ENCODE measurements around the gene ST8SIA6. TPM values are rescaled to one million over a fixed set of nuclear protein-coding genes. Genes with fewer than 3 reads are reported as not detected.

Gene ST8SIA6
- total and polyA plus RNA-seq, 9 of the 15 experiments (the other 6 are each of a cell fraction or from before 2014, with no cell fraction given): 0.69 to 6.7 (median 5.0) TPM

DNA sequence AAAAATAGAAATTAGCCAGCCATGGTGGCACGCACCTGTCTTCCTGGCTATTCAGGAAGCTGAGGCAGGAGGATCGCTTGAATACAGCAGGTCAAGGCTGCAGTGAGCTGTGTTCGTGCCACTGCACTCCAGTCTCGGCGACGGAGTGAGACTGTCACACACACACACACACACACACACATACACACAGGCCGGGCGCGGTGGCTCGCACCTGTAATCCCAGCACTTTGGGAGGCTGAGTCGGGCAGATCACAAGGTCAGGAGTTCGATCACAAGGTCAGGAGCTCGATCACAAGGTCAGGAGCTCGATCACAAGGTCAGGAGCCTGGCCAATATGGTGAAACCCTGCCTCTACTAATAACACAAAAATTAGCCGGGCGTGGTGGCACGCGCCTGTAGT lies 68.4 kb downstream of the ST8SIA6 start (continued):
- TF ChIP-seq, protein P1, sequence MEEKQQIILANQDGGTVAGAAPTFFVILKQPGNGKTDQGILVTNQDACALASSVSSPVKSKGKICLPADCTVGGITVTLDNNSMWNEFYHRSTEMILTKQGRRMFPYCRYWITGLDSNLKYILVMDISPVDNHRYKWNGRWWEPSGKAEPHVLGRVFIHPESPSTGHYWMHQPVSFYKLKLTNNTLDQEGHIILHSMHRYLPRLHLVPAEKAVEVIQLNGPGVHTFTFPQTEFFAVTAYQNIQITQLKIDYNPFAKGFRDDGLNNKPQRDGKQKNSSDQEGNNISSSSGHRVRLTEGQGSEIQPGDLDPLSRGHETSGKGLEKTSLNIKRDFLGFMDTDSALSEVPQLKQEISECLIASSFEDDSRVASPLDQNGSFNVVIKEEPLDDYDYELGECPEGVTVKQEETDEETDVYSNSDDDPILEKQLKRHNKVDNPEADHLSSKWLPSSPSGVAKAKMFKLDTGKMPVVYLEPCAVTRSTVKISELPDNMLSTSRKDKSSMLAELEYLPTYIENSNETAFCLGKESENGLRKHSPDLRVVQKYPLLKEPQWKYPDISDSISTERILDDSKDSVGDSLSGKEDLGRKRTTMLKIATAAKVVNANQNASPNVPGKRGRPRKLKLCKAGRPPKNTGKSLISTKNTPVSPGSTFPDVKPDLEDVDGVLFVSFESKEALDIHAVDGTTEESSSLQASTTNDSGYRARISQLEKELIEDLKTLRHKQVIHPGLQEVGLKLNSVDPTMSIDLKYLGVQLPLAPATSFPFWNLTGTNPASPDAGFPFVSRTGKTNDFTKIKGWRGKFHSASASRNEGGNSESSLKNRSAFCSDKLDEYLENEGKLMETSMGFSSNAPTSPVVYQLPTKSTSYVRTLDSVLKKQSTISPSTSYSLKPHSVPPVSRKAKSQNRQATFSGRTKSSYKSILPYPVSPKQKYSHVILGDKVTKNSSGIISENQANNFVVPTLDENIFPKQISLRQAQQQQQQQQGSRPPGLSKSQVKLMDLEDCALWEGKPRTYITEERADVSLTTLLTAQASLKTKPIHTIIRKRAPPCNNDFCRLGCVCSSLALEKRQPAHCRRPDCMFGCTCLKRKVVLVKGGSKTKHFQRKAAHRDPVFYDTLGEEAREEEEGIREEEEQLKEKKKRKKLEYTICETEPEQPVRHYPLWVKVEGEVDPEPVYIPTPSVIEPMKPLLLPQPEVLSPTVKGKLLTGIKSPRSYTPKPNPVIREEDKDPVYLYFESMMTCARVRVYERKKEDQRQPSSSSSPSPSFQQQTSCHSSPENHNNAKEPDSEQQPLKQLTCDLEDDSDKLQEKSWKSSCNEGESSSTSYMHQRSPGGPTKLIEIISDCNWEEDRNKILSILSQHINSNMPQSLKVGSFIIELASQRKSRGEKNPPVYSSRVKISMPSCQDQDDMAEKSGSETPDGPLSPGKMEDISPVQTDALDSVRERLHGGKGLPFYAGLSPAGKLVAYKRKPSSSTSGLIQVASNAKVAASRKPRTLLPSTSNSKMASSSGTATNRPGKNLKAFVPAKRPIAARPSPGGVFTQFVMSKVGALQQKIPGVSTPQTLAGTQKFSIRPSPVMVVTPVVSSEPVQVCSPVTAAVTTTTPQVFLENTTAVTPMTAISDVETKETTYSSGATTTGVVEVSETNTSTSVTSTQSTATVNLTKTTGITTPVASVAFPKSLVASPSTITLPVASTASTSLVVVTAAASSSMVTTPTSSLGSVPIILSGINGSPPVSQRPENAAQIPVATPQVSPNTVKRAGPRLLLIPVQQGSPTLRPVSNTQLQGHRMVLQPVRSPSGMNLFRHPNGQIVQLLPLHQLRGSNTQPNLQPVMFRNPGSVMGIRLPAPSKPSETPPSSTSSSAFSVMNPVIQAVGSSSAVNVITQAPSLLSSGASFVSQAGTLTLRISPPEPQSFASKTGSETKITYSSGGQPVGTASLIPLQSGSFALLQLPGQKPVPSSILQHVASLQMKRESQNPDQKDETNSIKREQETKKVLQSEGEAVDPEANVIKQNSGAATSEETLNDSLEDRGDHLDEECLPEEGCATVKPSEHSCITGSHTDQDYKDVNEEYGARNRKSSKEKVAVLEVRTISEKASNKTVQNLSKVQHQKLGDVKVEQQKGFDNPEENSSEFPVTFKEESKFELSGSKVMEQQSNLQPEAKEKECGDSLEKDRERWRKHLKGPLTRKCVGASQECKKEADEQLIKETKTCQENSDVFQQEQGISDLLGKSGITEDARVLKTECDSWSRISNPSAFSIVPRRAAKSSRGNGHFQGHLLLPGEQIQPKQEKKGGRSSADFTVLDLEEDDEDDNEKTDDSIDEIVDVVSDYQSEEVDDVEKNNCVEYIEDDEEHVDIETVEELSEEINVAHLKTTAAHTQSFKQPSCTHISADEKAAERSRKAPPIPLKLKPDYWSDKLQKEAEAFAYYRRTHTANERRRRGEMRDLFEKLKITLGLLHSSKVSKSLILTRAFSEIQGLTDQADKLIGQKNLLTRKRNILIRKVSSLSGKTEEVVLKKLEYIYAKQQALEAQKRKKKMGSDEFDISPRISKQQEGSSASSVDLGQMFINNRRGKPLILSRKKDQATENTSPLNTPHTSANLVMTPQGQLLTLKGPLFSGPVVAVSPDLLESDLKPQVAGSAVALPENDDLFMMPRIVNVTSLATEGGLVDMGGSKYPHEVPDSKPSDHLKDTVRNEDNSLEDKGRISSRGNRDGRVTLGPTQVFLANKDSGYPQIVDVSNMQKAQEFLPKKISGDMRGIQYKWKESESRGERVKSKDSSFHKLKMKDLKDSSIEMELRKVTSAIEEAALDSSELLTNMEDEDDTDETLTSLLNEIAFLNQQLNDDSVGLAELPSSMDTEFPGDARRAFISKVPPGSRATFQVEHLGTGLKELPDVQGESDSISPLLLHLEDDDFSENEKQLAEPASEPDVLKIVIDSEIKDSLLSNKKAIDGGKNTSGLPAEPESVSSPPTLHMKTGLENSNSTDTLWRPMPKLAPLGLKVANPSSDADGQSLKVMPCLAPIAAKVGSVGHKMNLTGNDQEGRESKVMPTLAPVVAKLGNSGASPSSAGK (IDR thresholded peaks at IDR 0.05): no peak
- TF ChIP-seq, protein P2, sequence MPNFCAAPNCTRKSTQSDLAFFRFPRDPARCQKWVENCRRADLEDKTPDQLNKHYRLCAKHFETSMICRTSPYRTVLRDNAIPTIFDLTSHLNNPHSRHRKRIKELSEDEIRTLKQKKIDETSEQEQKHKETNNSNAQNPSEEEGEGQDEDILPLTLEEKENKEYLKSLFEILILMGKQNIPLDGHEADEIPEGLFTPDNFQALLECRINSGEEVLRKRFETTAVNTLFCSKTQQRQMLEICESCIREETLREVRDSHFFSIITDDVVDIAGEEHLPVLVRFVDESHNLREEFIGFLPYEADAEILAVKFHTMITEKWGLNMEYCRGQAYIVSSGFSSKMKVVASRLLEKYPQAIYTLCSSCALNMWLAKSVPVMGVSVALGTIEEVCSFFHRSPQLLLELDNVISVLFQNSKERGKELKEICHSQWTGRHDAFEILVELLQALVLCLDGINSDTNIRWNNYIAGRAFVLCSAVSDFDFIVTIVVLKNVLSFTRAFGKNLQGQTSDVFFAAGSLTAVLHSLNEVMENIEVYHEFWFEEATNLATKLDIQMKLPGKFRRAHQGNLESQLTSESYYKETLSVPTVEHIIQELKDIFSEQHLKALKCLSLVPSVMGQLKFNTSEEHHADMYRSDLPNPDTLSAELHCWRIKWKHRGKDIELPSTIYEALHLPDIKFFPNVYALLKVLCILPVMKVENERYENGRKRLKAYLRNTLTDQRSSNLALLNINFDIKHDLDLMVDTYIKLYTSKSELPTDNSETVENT (CRISPR knock-in tag; IDR thresholded peaks at IDR 0.05): no peak
- TF ChIP-seq TEAD1 (CRISPR knock-in tag; IDR thresholded peaks at IDR 0.05) (no peak), L3MBTL2 (IDR thresholded peaks at IDR 0.05) (no peak), SIN3A (IDR thresholded peaks at IDR 0.05; ENCODE audit: borderline replicate concordance in 2 of 2, control insufficient read depth in 1 of 2, low read depth in 2 of 2, low read length in 2 of 2) (no peak), ZBTB7A (IDR thresholded peaks at IDR 0.05; ENCODE audit: borderline replicate concordance, control insufficient read depth, low read depth, low read length) (no peak)
- TF ChIP-seq, protein P3, sequence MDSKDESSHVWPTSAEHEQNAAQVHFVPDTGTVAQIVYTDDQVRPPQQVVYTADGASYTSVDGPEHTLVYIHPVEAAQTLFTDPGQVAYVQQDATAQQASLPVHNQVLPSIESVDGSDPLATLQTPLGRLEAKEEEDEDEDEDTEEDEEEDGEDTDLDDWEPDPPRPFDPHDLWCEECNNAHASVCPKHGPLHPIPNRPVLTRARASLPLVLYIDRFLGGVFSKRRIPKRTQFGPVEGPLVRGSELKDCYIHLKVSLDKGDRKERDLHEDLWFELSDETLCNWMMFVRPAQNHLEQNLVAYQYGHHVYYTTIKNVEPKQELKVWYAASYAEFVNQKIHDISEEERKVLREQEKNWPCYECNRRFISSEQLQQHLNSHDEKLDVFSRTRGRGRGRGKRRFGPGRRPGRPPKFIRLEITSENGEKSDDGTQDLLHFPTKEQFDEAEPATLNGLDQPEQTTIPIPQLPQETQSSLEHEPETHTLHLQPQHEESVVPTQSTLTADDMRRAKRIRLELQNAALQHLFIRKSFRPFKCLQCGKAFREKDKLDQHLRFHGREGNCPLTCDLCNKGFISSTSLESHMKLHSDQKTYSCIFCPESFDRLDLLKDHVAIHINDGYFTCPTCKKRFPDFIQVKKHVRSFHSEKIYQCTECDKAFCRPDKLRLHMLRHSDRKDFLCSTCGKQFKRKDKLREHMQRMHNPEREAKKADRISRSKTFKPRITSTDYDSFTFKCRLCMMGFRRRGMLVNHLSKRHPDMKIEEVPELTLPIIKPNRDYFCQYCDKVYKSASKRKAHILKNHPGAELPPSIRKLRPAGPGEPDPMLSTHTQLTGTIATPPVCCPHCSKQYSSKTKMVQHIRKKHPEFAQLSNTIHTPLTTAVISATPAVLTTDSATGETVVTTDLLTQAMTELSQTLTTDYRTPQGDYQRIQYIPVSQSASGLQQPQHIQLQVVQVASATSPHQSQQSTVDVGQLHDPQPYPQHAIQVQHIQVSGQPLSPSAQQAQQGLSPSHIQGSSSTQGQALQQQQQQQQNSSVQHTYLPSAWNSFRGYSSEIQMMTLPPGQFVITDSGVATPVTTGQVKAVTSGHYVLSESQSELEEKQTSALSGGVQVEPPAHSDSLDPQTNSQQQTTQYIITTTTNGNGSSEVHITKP (IDR thresholded peaks at IDR 0.05; ENCODE audit: partially characterized antibody): no peak

Measured in K562 (cell line).